SK-N-MC (cell line): Measurements from ENCODE around the gene MAP3K2.

ENCODE experiments used
- EZH2 ChIP-seq: fragments of 200-600 bp; sonication (generic); IDR thresholded peaks from one replicate; pipeline ENCODE4 v1.6.1; 2017; ENCODE audit warnings: antibody characterized with exemption
- POLR2AphosphoS5 ChIP-seq: IDR thresholded peaks from 2 replicates; pipeline ENCODE4 v1.6.1; 2012; ENCODE audit warnings: mild to moderate bottlenecking, low read depth, low read length, borderline replicate concordance

DNA sequence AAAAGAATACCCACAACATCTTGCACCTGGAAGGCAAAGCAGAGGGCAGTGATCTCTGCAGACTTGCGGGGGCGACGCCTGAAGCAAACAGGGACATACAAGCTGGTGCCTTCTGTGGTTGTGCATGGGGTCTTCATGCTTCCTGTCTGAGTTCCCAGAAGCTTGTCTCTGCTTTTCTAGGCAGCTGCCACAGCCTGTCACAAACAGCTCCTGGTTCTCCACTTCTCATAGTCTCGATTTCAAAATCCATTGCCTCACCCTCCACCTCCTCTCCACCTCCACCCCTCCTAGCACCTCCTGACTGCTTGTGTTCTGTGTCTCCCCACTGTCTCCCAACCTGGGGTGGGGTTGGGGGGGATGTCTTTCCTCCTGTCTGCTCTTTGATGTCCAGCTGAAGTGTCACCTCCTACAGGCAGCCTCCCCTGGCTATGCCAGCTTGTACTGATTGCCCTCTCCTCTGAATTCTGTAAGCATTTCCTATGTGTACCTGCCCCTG is 28.8 kb upstream of the MAP3K2 start:
- TF ChIP-seq EZH2 (no peak), POLR2AphosphoS5 (no peak)
